Dendritic cell treated with granulocyte-macrophage colony-stimulating factor and Interleukin-4, amounts not matched to agents 40 ng/mL and 50 ng/mL, for 4 days (primary cell): ENCODE measurements around the gene FUT8.
"Not testable (repeated sequence)": the region's sequence is repeated elsewhere in the genome, so short reads cannot be mapped to it uniquely, and the experiment has no call there.

Experiments used
- H3K27ac Mint-ChIP-seq: one replicate; pipeline ENCODE4 v1.8.0; 2022; ENCODE audit warnings: mild to moderate bottlenecking, mixed read lengths
- H3K27me3 Mint-ChIP-seq: one replicate; pipeline ENCODE4 v1.8.0; 2022; ENCODE audit warnings: mild to moderate bottlenecking, mixed read lengths
- H3K36me3 Mint-ChIP-seq: one replicate; pipeline ENCODE4 v1.8.0; 2022; ENCODE audit warnings: low read depth, mixed read lengths
- H3K4me1 Mint-ChIP-seq: one replicate; pipeline ENCODE4 v1.8.0; 2022; ENCODE audit warnings: low read depth, mixed read lengths
- H3K4me3 Mint-ChIP-seq: one replicate; pipeline ENCODE4 v1.8.0; 2022; ENCODE audit warnings: mild to moderate bottlenecking, moderate library complexity, mixed read lengths
- H3K9me3 Mint-ChIP-seq: one replicate; pipeline ENCODE4 v1.8.0; 2022; ENCODE audit warnings: mixed read lengths
- intact Hi-C: fragments of 100-400 bp; cut with micrococcal nuclease; formaldehyde crosslinking; loops from one replicate; pipeline ENCODE4 v1.15.0; 2022

The FUT8 gene

DNA sequence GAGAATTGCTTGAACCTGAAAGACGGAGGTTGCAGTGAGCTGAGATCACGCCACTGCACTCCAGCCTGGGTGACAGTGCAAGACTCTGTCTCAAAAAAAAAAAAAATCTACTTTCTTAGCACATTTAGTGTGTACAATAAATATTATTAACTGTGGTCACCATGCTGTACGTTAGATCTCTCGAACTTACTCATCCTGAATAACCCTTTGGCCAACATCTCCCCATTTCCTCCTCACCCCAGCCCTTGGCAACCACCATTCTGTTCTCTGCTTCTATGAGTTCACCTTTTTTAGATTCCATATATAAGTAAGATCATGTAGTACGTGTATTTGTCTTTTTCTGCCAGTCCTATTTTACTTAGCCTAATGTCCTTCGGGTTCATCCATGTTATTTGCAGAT is 13.4 kb downstream of the FUT8 start:
- intact Hi-C loops, result no loop called here
- Mint-ChIP-seq H3K27me3 (no peaks in the 10 kb centered on the region), H3K4me3 (no peak overlapping the region), H3K4me1 (peaks cover 5% of the 10 kb centered on the region), H3K27ac (no peak overlapping the region), H3K36me3 (no peaks in the 10 kb centered on the region), H3K9me3 (no peaks in the 10 kb centered on the region)

DNA sequence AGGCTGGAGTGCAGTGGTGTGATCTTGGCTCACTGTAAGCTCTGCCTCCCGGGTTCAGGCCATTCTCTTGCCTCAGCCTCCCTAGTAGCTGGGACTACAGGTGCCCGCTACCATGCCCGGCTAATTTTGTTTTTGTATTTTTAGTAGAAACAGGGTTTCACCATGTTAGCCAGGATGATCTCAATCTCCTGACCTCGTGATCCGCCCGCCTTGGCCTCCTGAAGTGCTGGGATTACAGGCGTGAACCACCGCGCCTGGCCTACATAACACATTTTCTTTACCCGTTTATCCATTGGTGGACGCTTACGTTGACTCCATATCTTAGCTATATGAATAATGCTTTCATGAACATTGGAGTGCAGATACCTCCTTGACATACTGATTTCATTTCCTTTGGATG is 14.4 kb downstream of the FUT8 start:
- H3K27me3 Mint-ChIP-seq, intact Hi-C loops, H3K36me3 Mint-ChIP-seq, H3K27ac Mint-ChIP-seq, H3K9me3 Mint-ChIP-seq, H3K4me3 Mint-ChIP-seq, H3K4me1 Mint-ChIP-seq: not testable (repeated sequence)

DNA sequence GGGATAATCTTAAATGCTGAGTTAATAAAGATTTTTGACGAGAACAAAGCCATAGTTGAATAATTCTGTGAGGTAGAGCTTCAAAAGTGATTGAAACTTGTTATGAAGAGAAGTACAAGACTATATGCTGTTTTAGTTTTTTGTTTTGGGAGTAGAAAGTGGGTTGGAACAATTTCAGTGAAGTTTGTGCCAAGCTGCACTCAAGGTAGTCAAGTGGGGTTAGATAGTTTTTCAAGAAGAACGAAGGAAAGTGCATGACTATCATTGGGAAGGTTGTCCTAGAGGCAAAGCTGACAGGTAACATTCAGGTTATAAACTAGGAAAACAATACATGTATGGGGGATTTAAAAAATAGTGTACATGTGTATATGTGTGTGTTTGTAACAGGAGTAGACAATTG is 16.2 kb downstream of the FUT8 start:
- Mint-ChIP-seq H3K9me3 (no peaks in the 10 kb centered on the region), H3K4me1 (no peaks in the 10 kb centered on the region), H3K27me3 (no peaks in the 10 kb centered on the region), H3K36me3 (no peaks in the 10 kb centered on the region), H3K27ac (no peak overlapping the region), H3K4me3 (no peak overlapping the region)
- intact Hi-C loops, result no loop called here

DNA sequence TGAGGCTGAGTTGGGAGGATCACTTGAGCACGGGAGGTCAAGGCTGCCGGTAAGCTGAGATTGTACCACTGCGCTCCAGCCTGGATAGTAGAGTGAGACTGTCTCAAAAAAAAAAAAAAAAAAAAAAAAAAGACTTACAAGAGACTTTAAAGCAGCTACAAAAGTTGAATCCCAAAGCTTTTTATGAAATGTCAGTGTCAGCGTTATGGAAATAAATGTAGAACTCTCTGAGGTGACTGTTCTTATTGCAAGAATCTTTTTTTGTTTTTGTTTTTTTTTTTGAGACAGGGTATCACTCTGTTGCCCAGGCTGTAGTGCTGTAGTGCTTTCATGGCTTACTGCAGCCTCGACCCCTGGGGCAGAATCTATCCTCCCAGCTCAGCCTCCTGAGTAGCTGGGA is 17.2 kb downstream of the FUT8 start:
- Mint-ChIP-seq H3K4me1 (no peaks in the 10 kb centered on the region), H3K27me3 (no peaks in the 10 kb centered on the region), H3K9me3 (no peaks in the 10 kb centered on the region), H3K36me3 (no peaks in the 10 kb centered on the region), H3K4me3 (no peak overlapping the region), H3K27ac (no peak overlapping the region)
- intact Hi-C loops, result no loop called here

DNA sequence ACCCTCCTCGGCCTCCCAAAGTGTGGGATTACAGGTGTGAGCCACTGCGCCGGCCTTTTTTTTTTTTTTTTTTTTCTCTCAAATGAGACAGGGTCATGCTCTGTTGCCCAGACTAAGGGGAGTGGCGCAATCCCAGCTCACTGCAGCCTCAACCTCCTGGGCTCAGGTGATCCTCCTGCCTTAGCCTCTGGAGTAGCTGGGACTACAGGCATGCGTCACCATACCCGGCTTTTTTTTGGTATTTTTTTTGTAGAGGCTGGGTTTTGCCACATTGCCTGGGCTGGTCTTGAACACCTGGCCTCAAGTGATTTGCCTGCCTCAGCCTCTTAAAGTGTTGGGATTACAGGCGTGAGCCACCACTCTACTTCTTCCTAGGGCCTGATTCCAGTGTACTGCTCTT is 18.7 kb downstream of the FUT8 start:
- Mint-ChIP-seq H3K4me3 (no peak overlapping the region), H3K27me3 (no peaks in the 10 kb centered on the region), H3K4me1 (no peaks in the 10 kb centered on the region), H3K9me3 (peaks cover 6% of the 10 kb centered on the region), H3K36me3 (peaks cover 5% of the 10 kb centered on the region), H3K27ac (no peak overlapping the region)
- intact Hi-C loops, result no loop called here

GRCh38 chr14:65431951-65432350 is 19.4 kb downstream of the FUT8 start:
- peaks cover 5% of the 10 kb centered on the region for H3K36me3 Mint-ChIP-seq
- intact Hi-C loops, result no loop called here
- no peaks in the 10 kb centered on the region for H3K27me3 Mint-ChIP-seq
- H3K4me1 Mint-ChIP-seq, result no peaks in the 10 kb centered on the region
- no peak overlapping the region for H3K4me3 Mint-ChIP-seq
- H3K27ac Mint-ChIP-seq, result no peak overlapping the region
- peaks cover 6% of the 10 kb centered on the region for H3K9me3 Mint-ChIP-seq

DNA sequence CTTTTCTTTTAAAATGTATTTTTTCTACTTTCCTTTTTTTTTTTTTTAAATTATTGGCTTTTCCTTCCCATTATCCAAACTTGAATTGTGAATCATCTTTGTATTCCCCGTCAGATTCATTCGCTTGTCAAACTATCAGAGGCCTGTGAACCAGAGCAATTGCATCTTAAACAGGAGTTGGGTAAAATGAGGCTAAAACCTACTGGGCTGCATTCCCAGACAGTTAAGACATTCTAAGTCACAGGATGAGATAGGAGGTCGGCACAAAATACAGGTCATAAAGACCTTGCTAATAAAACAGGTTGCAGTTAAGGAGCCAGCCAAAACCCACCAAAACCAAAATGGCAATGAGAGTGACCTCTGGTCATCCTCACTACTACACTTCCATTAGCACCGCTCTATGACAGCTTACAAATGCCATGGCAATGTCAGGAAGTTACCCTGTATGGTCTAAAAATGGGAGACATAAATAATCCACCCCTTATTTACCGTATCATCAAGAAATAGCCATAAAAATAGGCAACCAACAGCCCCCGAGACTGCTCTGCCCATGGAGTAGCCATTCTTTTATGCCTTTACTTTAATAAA is 19.9 kb downstream of the FUT8 start:
- Mint-ChIP-seq H3K4me3 (no peak overlapping the region), H3K27ac (no peak overlapping the region), H3K9me3 (peaks cover 6% of the 10 kb centered on the region), H3K36me3 (peaks cover 5% of the 10 kb centered on the region), H3K4me1 (no peaks in the 10 kb centered on the region), H3K27me3 (no peaks in the 10 kb centered on the region)
- intact Hi-C loops, result no loop called here

DNA sequence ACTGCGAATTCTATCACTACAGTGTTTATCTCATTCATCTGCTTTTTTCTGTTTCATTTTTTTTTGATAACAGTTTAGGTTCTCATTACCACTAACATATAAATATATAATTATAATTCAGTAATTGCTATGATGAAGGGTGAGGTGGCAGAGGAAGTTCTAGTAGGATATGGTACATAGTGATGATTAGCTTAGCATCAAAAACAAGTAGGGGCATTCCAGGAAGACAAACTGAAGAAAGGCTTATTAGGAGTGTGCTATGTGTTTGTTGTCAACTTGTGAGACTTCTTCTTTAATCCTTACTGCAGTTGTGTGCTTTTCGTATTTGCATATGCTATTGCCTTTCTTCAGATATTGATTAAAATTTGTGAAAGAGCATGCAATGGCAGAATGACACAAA is 20.6 kb downstream of the FUT8 start:
- H3K27me3 Mint-ChIP-seq, result no peaks in the 10 kb centered on the region
- peaks cover 6% of the 10 kb centered on the region for H3K9me3 Mint-ChIP-seq
- H3K36me3 Mint-ChIP-seq, result peaks cover 5% of the 10 kb centered on the region
- H3K27ac Mint-ChIP-seq, result no peak overlapping the region
- no peak overlapping the region for H3K4me3 Mint-ChIP-seq
- intact Hi-C loops, result no loop called here
- no peaks in the 10 kb centered on the region for H3K4me1 Mint-ChIP-seq

DNA sequence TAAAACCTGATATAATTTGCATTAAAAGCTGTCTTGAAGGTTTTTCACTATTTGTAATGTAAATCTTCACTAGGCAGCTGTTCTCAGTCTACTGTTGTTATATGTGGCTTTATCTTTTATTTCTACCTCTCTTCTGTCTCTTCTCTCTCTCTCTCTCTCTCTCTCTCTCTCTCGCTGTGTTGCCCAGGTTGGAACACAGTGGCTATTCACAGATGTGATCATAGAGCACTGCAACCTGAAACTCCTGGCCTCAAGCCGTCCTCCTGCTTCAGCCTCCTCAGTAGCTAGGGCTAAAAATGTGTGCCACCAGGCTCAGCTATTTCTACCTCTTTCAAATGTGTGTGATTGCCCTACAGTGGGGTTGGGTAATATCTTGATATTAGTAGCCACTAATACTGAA is 21.1 kb downstream of the FUT8 start:
- intact Hi-C loops, result no loop called here
- Mint-ChIP-seq H3K27ac (no peak overlapping the region), H3K4me1 (no peaks in the 10 kb centered on the region), H3K36me3 (peaks cover 5% of the 10 kb centered on the region), H3K27me3 (no peaks in the 10 kb centered on the region), H3K4me3 (no peak overlapping the region), H3K9me3 (peaks cover 6% of the 10 kb centered on the region)

GRCh38 chr14:65434216-65434850 is 21.8 kb downstream of the FUT8 start:
- intact Hi-C loops, result no loop called here
- peaks cover 5% of the 10 kb centered on the region for H3K36me3 Mint-ChIP-seq
- H3K27ac Mint-ChIP-seq, result no peak overlapping the region
- no peak overlapping the region for H3K4me3 Mint-ChIP-seq
- no peaks in the 10 kb centered on the region for H3K27me3 Mint-ChIP-seq
- no peaks in the 10 kb centered on the region for H3K4me1 Mint-ChIP-seq
- H3K9me3 Mint-ChIP-seq, result peaks cover 6% of the 10 kb centered on the region

DNA sequence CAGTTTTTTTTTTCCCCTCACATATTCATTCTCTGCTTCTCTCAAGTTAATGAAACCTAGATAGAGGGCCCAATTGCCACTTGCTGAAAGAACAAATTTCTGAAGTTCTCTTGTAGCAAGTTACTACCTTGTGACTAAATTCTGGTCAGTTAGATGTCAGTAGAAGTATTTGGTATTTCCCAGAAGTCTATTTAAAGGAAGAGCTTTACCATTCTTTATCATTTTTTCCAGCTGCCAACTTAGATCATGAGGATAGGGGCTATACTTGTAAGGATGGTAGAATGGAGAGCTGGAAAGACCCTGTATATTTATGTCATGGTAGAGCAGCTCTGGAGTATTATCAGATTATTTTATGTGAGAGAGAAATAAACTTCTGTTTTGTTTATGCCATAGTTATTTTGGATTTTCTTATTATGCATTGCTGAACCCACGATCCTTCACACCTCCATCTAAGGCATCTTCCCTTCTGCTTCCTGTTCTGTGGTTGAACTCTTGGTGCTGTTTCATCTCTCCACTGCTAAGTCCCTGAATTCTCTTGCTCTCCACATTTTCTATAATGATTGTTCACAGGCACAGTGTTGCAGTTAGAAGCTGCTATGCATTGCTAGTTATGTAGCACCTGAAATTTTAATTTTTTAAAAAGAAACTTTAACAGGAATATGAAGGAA is 25.9 kb downstream of the FUT8 start:
- H3K4me3 Mint-ChIP-seq, result no peak overlapping the region
- H3K9me3 Mint-ChIP-seq, result peaks cover 6% of the 10 kb centered on the region
- H3K4me1 Mint-ChIP-seq, result no peaks in the 10 kb centered on the region
- H3K27ac Mint-ChIP-seq, result no peak overlapping the region
- no peaks in the 10 kb centered on the region for H3K27me3 Mint-ChIP-seq
- intact Hi-C loops, result no loop called here
- peaks cover 5% of the 10 kb centered on the region for H3K36me3 Mint-ChIP-seq

- H3K36me3 Mint-ChIP-seq, result peaks cover 5% of the 10 kb centered on the region
- intact Hi-C loops, result no loop called here
- H3K9me3 Mint-ChIP-seq, result peaks cover 6% of the 10 kb centered on the region
- H3K27ac Mint-ChIP-seq, result no peak overlapping the region
- no peaks in the 10 kb centered on the region for H3K27me3 Mint-ChIP-seq
- H3K4me1 Mint-ChIP-seq, result no peaks in the 10 kb centered on the region
- no peak overlapping the region for H3K4me3 Mint-ChIP-seq
Measured at GRCh38 chr14:65439117-65439516, 26.6 kb downstream of the FUT8 start.

DNA sequence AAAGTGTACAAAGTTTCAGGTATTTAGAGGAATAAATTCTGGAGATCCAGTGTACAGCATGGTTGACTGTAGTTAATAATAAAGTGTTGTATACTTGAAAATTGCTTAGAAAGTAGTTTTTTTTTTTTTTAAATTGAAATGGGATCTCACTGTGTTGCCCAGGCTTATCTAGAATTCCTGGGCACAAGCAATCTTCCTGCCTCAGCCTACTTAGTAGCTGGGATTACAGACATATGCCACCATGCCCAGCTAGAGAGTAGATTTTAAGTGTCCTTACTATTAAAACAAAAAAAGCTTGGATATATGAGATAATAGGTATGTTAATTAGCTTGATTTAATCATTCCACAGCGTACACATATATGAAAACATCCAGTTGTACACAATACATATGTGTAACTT is 27.7 kb downstream of the FUT8 start:
- intact Hi-C loops, result no loop called here
- Mint-ChIP-seq H3K4me1 (no peaks in the 10 kb centered on the region), H3K27ac (no peak overlapping the region), H3K9me3 (peaks cover 6% of the 10 kb centered on the region), H3K4me3 (no peak overlapping the region), H3K36me3 (peaks cover 5% of the 10 kb centered on the region), H3K27me3 (no peaks in the 10 kb centered on the region)

DNA sequence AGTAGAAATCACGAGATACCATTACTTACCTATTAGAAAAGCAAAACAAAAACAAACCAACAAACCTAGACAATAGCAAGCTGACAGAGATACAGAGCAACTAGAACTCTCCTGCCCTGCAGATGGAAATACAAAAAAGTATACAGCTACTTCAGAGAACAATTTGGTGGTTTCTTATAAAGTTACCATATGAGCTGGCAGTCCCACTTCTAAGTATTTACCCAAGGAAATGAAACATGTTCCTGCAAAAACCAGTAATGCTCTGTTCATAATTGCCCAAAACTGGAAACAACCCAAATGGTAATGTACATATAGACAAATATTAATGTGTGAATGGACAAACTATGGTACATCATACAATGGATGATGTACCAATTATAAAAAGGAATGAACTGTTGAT is 31.7 kb downstream of the FUT8 start:
- no peak overlapping the region for H3K27ac Mint-ChIP-seq
- H3K27me3 Mint-ChIP-seq, result no peaks in the 10 kb centered on the region
- H3K9me3 Mint-ChIP-seq, result no peaks in the 10 kb centered on the region
- intact Hi-C loops, result no loop called here
- no peaks in the 10 kb centered on the region for H3K4me1 Mint-ChIP-seq
- no peak overlapping the region for H3K4me3 Mint-ChIP-seq
- no peaks in the 10 kb centered on the region for H3K36me3 Mint-ChIP-seq

DNA sequence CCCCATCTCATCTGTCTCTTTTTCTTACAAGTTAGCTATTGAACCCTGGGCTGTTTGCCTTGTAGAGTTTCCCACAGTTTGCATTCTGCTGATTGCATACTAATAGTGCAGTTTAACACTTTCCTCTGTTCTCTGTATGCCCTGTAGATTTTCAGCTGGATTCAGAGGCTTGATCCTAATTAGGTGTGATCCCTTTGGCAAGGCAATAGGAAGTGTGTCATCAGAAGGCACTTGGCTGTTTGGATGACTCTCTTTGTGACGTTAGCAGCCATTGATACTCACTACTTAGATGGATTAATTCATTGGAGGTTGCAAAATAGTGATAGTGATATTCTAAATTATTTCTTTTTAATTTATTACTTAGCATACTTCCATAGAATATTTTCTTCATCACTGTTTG is 33.6 kb downstream of the FUT8 start:
- intact Hi-C loops, result no loop called here
- Mint-ChIP-seq H3K27ac (no peak overlapping the region), H3K9me3 (peaks cover 7% of the 10 kb centered on the region), H3K4me1 (no peaks in the 10 kb centered on the region), H3K27me3 (no peaks in the 10 kb centered on the region), H3K4me3 (no peak overlapping the region), H3K36me3 (peaks cover 4% of the 10 kb centered on the region)
